HCT116 (cell line): ENCODE data around the gene ENTPD3. TPM values are rescaled to one million over a fixed set of nuclear protein-coding genes. Genes with fewer than 3 reads are reported as not detected.

Experiments used
- ATAC-seq: fragments of 200-7000 bp; cut with Tn5 transposase; 2 replicates; pipeline ENCODE4 v1.9.1; 2020; ENCODE audit warnings: mild to moderate bottlenecking, moderate library complexity
- BruUV-seq: library from RNA; stranded (reverse); fragments of 400-500 nt; replicated peaks from 2 replicates; lab custom pipeline; 2021; lab: Mats Ljungman, UMichigan
- CTCF ChIA-PET: fragments of 300-600 bp; sonication (Branson Sonifier 250); formaldehyde crosslinking; loops from one replicate; lab custom pipeline; 2021; ENCODE audit warnings: antibody characterized with exemption; lab: Charles Lee
- POLR2A ChIA-PET: fragments of 300-600, 350-600 bp; sonication (Branson Sonifier 250); formaldehyde crosslinking; loops from one replicate; lab custom pipeline; 2021; ENCODE audit warnings: antibody characterized with exemption; lab: Charles Lee
- RAD21 ChIA-PET, 2 experiments: fragments of 300-600 bp; sonication (Branson Sonifier 250); formaldehyde crosslinking; loops; one replicate each; lab custom pipeline; 2023; ENCODE audit warnings: low total read pairs in 2 of 2; ENCODE audit not compliant: uncharacterized antibody in 2 of 2, unreplicated experiment in 2 of 2, low non-redundant PET in 1 of 2; lab: Charles Lee
- DNase-seq: peaks from one replicate; pipeline ENCODE4 v3.0.0-alpha.2; 2010; ENCODE audit warnings: low read depth, low spot score
- H2AFZ ChIP-seq: fragments of 200-600 bp; shearing (Covaris generic), sonication (generic); 2 replicates; pipeline ENCODE4 v1.6.1; 2017; ENCODE audit warnings: low read depth, mixed run types, mixed read lengths, antibody characterized with exemption, low read length; ENCODE audit not compliant: poor library complexity, severe bottlenecking
- H3K27ac ChIP-seq: 2 replicates; pipeline ENCODE4 v1.5.1; 2012; ENCODE audit warnings: low read depth, low read length
- H3K27me3 ChIP-seq: fragments of 200-600 bp; sonication (generic); 2 replicates; pipeline ENCODE4 v1.6.1; 2016; ENCODE audit warnings: mixed run types, low read length, mixed read lengths; ENCODE audit not compliant: insufficient read depth
- H3K36me3 ChIP-seq, 2 experiments: fragments of 200-500 bp in 1 of 2; fragments of 200-600 bp in 1 of 2; sonication (Bioruptor generic) in 1 of 2; sonication (generic) in 1 of 2; 2 replicates each; pipeline versions ENCODE4 v1.5.1 to v1.6.1; 2014 to 2016; ENCODE audit warnings: low read length in 2 of 2, inconsistent platforms in 1 of 2, mixed read lengths in 1 of 2, mixed run types in 1 of 2; ENCODE audit not compliant: insufficient read depth in 2 of 2, control insufficient read depth in 1 of 2
- H3K4me1 ChIP-seq, 2 experiments: fragments of 200-600 bp in 1 of 2; sonication (generic) in 1 of 2; 2 replicates each; pipeline versions ENCODE4 v1.5.1 to v1.6.1; 2012 to 2017; ENCODE audit warnings: low read length in 2 of 2, inconsistent platforms in 1 of 2, mild to moderate bottlenecking in 1 of 2, mixed read lengths in 1 of 2, mixed run types in 1 of 2, moderate library complexity in 1 of 2; ENCODE audit not compliant: insufficient read depth in 2 of 2, control insufficient read depth in 1 of 2
- H3K4me2 ChIP-seq: fragments of 200-600 bp; sonication (generic); 2 replicates; pipeline ENCODE4 v1.6.1; 2017; ENCODE audit warnings: mixed run types, low read length, mixed read lengths
- H3K4me3 ChIP-seq, 2 experiments: fragments of 200-600 bp in 1 of 2; sonication (generic) in 1 of 2; replicated peaks in 1 of 2; 2 replicates each; pipeline ENCODE4 v1.5.1; 2011 to 2016; ENCODE audit warnings: low read length in 2 of 2, control low read depth in 1 of 2, low read depth in 1 of 2, mild to moderate bottlenecking in 1 of 2, mixed read lengths in 1 of 2, mixed run types in 1 of 2
- H3K79me2 ChIP-seq: fragments of 200-600 bp; sonication (generic); 2 replicates; pipeline ENCODE4 v1.6.1; 2017; ENCODE audit warnings: mild to moderate bottlenecking, mixed run types, low read length, moderate library complexity, mixed read lengths; ENCODE audit not compliant: insufficient read depth
- H3K9ac ChIP-seq: fragments of 200-600 bp; sonication (generic); 2 replicates; pipeline ENCODE4 v1.6.1; 2016; ENCODE audit warnings: low read length, mixed read lengths
- H3K9me2 ChIP-seq: fragments of 200-600 bp; sonication (generic), shearing (Covaris generic); 2 replicates; pipeline ENCODE4 v1.6.1; 2017; ENCODE audit warnings: mixed run types, mild to moderate bottlenecking, moderate library complexity; ENCODE audit not compliant: insufficient read depth
- H3K9me3 ChIP-seq, 2 experiments: fragments of 200-500 bp in 1 of 2; fragments of 200-600 bp in 1 of 2; sonication (Bioruptor generic) in 1 of 2; sonication (generic) in 1 of 2; 2 replicates each; pipeline ENCODE4 v1.6.1; 2014 to 2017; ENCODE audit warnings: low read length in 2 of 2, mixed read lengths in 2 of 2, inconsistent platforms in 1 of 2, low read depth in 1 of 2, mild to moderate bottlenecking in 1 of 2, mixed run types in 1 of 2, moderate library complexity in 1 of 2; ENCODE audit not compliant: control insufficient read depth in 1 of 2, insufficient read depth in 1 of 2
- H4K20me1 ChIP-seq: fragments of 200-600 bp; sonication (generic), shearing (Covaris generic); 2 replicates; pipeline ENCODE4 v1.6.1; 2017; ENCODE audit warnings: mixed run types, mild to moderate bottlenecking, moderate library complexity; ENCODE audit not compliant: insufficient read depth
- CBX3 ChIP-seq: IDR thresholded peaks from 2 replicates; pipeline ENCODE4 v1.6.1; 2012; ENCODE audit warnings: low read depth
- EGR1 ChIP-seq: IDR thresholded peaks from 2 replicates; pipeline ENCODE4 v1.6.1; 2012; ENCODE audit warnings: low read depth
- FOSL1 ChIP-seq: IDR thresholded peaks from 2 replicates; pipeline ENCODE4 v1.6.1; 2012; ENCODE audit warnings: low read depth
- POLR2A ChIP-seq: IDR thresholded peaks from 2 replicates; pipeline ENCODE4 v1.7.0; 2011; ENCODE audit warnings: borderline replicate concordance; ENCODE audit not compliant: insufficient read depth, insufficient read length; ENCODE audit errors: extremely low read depth
- SIN3A ChIP-seq: IDR thresholded peaks from 2 replicates; pipeline ENCODE4 v1.6.1; 2012; ENCODE audit warnings: low read depth
- ZNF274 ChIP-seq: fragments of 200-500 bp; sonication (Bioruptor generic); IDR thresholded peaks from 2 replicates; pipeline ENCODE4 v1.6.1; 2014; ENCODE audit warnings: mild to moderate bottlenecking, low read depth, low read length, inconsistent platforms
- intact Hi-C: fragments of 100-400 bp; cut with micrococcal nuclease; formaldehyde crosslinking; loops from 2 replicates; pipeline ENCODE4 v1.10.0; 2022
- total RNA-seq: library from RNA; stranded (reverse); gene quantifications from one replicate; pipeline ENCODE4 v1.2.1, GENCODE V29; 2021; ENCODE audit not compliant: unreplicated experiment
- TF ChIP-seq, protein P1 (sequence below): IDR thresholded peaks from 2 replicates; pipeline ENCODE4 v1.6.1; 2011; ENCODE audit warnings: mild to moderate bottlenecking, low read length, moderate library complexity; ENCODE audit not compliant: insufficient replicate concordance; ENCODE audit errors: extremely low read depth
- TF ChIP-seq, protein P2 (sequence below): IDR thresholded peaks from 2 replicates; pipeline ENCODE4 v1.6.1; 2012
- TF ChIP-seq, protein P3 (sequence below): IDR thresholded peaks from 2 replicates; pipeline ENCODE4 v1.6.1; 2012; ENCODE audit warnings: low read depth

ENTPD3 gene
- total RNA-seq, 1 experiment from 2014 or later: not detected

DNA sequence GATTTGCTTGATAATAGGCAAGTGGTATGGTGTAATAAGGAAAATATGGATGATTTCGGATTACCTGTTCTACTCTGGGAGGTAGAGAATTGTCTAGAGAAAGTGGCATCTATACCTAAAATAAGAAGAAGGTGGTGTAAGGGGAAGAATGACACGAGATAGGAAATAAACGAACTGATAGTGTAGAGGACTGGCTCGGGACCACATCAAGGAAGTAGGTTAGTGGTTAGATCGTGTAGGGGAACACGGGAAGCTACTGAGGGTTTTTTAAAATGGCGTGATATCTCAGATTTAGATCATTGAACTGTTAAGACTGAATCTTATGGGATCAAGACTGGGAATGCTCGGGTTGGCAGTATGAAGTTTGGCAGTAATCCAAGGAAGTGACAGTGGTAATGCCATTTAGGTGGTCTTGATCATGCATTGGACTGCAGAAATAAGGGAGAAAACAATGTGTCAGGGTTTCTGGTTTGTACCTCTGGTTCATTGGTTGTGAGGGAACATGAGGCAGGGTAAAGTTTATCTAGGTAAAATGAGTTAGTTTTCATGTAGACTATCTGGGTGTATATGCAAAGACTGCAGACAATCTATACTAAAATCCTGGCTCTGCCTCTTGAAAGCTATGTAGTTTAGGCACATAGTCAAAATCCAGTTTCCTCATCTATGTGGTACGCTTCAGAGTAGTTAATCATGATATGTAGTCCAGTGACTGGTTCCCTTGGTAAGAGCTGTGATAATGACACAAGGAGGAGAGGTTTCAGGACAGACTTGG is 77.5 kb downstream of the ENTPD3 start:
- BruUV-seq: no TSS peak
- no peak overlapping the region for H3K9ac ChIP-seq
- no peaks in the 10 kb centered on the region for H3K27me3 ChIP-seq
- H3K4me1 ChIP-seq: no peaks in the 10 kb centered on the region
- peaks cover 39% of the 10 kb centered on the region; the same call in 1 of the 2 replicates for H4K20me1 ChIP-seq
- no peak for DNase-seq
- H3K9me2 ChIP-seq: no peaks in the 10 kb centered on the region
- RAD21 ChIA-PET: no interaction called here
- intact Hi-C loops: no loop called here
- TF ChIP-seq, protein P1, sequence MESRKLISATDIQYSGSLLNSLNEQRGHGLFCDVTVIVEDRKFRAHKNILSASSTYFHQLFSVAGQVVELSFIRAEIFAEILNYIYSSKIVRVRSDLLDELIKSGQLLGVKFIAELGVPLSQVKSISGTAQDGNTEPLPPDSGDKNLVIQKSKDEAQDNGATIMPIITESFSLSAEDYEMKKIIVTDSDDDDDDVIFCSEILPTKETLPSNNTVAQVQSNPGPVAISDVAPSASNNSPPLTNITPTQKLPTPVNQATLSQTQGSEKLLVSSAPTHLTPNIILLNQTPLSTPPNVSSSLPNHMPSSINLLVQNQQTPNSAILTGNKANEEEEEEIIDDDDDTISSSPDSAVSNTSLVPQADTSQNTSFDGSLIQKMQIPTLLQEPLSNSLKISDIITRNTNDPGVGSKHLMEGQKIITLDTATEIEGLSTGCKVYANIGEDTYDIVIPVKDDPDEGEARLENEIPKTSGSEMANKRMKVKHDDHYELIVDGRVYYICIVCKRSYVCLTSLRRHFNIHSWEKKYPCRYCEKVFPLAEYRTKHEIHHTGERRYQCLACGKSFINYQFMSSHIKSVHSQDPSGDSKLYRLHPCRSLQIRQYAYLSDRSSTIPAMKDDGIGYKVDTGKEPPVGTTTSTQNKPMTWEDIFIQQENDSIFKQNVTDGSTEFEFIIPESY: no peak
- TF ChIP-seq, protein P2, sequence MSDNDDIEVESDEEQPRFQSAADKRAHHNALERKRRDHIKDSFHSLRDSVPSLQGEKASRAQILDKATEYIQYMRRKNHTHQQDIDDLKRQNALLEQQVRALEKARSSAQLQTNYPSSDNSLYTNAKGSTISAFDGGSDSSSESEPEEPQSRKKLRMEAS: no peak
- no peak for TF ChIP-seq FOSL1
- TF ChIP-seq ZNF274: no peak
- TF ChIP-seq EGR1: no peak
- TF ChIP-seq, protein P3, sequence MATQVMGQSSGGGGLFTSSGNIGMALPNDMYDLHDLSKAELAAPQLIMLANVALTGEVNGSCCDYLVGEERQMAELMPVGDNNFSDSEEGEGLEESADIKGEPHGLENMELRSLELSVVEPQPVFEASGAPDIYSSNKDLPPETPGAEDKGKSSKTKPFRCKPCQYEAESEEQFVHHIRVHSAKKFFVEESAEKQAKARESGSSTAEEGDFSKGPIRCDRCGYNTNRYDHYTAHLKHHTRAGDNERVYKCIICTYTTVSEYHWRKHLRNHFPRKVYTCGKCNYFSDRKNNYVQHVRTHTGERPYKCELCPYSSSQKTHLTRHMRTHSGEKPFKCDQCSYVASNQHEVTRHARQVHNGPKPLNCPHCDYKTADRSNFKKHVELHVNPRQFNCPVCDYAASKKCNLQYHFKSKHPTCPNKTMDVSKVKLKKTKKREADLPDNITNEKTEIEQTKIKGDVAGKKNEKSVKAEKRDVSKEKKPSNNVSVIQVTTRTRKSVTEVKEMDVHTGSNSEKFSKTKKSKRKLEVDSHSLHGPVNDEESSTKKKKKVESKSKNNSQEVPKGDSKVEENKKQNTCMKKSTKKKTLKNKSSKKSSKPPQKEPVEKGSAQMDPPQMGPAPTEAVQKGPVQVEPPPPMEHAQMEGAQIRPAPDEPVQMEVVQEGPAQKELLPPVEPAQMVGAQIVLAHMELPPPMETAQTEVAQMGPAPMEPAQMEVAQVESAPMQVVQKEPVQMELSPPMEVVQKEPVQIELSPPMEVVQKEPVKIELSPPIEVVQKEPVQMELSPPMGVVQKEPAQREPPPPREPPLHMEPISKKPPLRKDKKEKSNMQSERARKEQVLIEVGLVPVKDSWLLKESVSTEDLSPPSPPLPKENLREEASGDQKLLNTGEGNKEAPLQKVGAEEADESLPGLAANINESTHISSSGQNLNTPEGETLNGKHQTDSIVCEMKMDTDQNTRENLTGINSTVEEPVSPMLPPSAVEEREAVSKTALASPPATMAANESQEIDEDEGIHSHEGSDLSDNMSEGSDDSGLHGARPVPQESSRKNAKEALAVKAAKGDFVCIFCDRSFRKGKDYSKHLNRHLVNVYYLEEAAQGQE: no peak
- TF ChIP-seq POLR2A: no peak
- TF ChIP-seq SIN3A: no peak
- TF ChIP-seq CBX3: no peak
- TF ChIP-seq, all 23 proteins: peak for 0
- H3K4me3 ChIP-seq: no peak overlapping the region
- peak; percentile 17; the same call in 1 of the 2 replicates for ATAC-seq
- H3K9me3 ChIP-seq: no peaks in the 10 kb centered on the region
- H3K27ac ChIP-seq: no peak overlapping the region
- H3K36me3 ChIP-seq: peaks cover 48 to 71% of the 10 kb centered on the region in 2 experiments
- peaks cover 55% of the 10 kb centered on the region for H3K79me2 ChIP-seq
- H2AFZ ChIP-seq: no peak overlapping the region
- ChIA-PET POLR2A (no interaction called here), CTCF (no interaction called here)
- H3K4me2 ChIP-seq: no peak overlapping the region
